ENCODE data around the gene PSEN1.

PSEN1 gene

DNA sequence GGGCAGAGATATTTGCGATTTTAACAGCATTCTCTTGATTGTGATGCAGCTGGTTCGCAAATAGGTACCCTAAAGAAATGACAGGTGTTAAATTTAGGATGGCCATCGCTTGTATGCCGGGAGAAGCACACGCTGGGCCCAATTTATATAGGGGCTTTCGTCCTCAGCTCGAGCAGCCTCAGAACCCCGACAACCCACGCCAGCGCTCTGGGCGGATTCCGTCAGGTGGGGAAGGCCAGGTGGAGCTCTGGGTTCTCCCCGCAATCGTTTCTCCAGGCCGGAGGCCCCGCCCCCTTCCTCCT lies 271 bp upstream of the PSEN1 start:
- no peak for DNase-seq (ENCODE audit: low read depth)
- H3K4me3 ChIP-seq (ENCODE audit: control insufficient read depth, low read depth, low read length) = peak overlapping the region; percentile 90
- TF ChIP-seq CTCF (IDR thresholded peaks at IDR 0.05; ENCODE audit: control insufficient read depth, insufficient read depth, low read depth, low read length, missing control alignments) = no peak

DNA sequence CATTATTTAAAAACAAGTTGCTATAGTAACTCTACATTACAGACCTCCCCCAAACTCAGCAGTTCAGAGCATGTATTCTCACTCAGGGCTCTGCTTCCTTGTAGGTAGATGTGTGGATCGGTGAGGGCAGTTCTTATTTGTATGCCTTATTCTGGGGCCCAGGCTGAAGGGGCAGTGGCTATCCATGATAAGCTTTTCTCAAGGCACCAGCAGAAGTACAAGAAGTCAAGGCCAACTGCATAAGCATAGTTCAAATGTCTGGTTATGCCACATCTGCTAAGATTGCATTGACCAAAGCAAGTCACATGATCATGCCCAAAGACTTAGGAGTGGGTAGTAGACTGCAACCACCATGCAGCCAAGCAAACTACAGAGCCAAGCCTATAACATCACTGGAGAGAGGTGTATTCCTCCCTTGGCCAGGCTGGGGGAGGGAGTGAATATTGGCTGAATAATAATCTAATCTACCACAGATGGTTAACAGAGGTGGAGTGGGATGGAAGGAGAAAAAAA lies 4.6 kb downstream of the PSEN1 start:
- H3K4me3 ChIP-seq (ENCODE audit: control insufficient read depth, low read depth, low read length) = no peak overlapping the region
- DNase-seq (ENCODE audit: low read depth) = no peak
- TF ChIP-seq CTCF (IDR thresholded peaks at IDR 0.05; ENCODE audit: control insufficient read depth, insufficient read depth, low read depth, low read length, missing control alignments) = no peak

DNA sequence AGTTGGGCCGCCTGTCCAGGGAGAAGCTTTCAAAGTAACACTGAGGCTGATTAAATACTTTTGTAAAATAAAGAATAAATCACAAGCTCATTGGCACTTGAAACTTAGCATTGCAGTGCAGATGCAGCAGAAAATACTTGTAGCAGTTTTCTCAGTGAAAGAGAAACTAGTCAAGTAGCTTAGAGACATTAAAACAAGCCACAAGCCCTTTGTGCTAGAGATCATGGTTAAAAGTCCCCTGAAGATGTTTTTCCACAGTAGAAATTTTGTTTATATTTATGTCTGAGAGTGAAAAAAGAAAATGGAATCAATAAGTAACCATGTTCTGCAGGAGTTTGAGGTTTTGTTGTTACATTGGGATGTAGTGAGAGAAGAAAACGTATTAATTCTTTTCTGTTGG lies 5.9 kb downstream of the PSEN1 start:
- DNase-seq (ENCODE audit: low read depth) = no peak
- no peak overlapping the region for H3K4me3 ChIP-seq (ENCODE audit: control insufficient read depth, low read depth, low read length)
- TF ChIP-seq CTCF (IDR thresholded peaks at IDR 0.05; ENCODE audit: control insufficient read depth, insufficient read depth, low read depth, low read length, missing control alignments) = no peak

GRCh38 chr14:73143003-73143402 lies 6.7 kb downstream of the PSEN1 start:
- DNase-seq (ENCODE audit: low read depth) = no peak
- H3K4me3 ChIP-seq (ENCODE audit: control insufficient read depth, low read depth, low read length) = no peak overlapping the region
- no peak for TF ChIP-seq CTCF (IDR thresholded peaks at IDR 0.05; ENCODE audit: control insufficient read depth, insufficient read depth, low read depth, low read length, missing control alignments)

DNA sequence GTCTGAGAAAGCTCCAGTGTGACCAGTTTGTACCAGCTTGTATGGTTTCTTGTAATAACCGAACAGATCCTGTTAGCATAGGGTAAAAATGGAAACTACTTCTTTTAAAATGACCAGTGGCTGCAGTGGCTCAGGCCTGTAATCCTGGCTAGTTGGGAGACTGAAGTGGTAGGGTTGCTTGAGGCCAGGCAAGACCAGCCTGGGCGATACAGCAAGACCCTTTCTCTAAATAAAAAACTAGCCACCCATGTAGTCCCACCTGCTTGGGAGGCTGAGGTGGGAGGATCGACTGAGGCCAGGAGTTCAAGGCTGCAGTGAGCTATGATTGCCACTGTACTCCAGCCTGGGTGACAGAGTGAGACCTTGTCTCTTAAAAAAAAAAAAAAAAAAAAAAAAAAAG lies 7.3 kb downstream of the PSEN1 start:
- no peak for DNase-seq (ENCODE audit: low read depth)
- H3K4me3 ChIP-seq (ENCODE audit: control insufficient read depth, low read depth, low read length) = no peak overlapping the region
- no peak for TF ChIP-seq CTCF (IDR thresholded peaks at IDR 0.05; ENCODE audit: control insufficient read depth, insufficient read depth, low read depth, low read length, missing control alignments)

DNA sequence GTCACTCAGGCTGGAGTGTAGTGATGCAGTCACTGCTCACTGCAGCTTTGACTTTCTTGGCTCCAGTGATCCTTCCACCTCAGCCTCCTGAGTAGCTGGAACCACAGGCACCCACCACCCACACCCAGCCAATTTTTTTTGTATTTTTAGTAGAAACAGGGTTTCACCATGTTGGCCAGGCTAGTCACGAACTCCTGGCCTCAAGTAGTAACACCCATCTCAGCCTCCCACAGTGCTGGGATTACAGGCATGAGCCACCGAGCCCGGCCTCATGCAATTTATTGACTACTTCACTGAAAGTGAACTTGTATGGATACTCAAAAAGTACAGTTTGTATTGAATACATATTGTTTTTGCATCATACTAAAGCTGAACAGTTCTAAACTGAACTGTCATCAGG lies 9.1 kb downstream of the PSEN1 start:
- no peak for DNase-seq (ENCODE audit: low read depth)
- TF ChIP-seq CTCF (IDR thresholded peaks at IDR 0.05; ENCODE audit: control insufficient read depth, insufficient read depth, low read depth, low read length, missing control alignments) = no peak
- H3K4me3 ChIP-seq (ENCODE audit: control insufficient read depth, low read depth, low read length) = no peak overlapping the region

- TF ChIP-seq CTCF (IDR thresholded peaks at IDR 0.05; ENCODE audit: control insufficient read depth, insufficient read depth, low read depth, low read length, missing control alignments) = no peak
- DNase-seq (ENCODE audit: low read depth) = no peak
- H3K4me3 ChIP-seq (ENCODE audit: control insufficient read depth, low read depth, low read length) = no peak overlapping the region
These were observed 9.8 kb downstream of the PSEN1 start for GRCh38 chr14:73146111-73146510.
